Gastroesophageal sphincter (tissue), 3 donors: ENCODE results near the gene LARGE1.

Experiments
- CTCF ChIP-seq, 4 experiments: fragments of 200-600 bp in 2 of 4; fragments of 450-650 bp in 2 of 4; sonication (generic) in 1 of 4; IDR thresholded peaks; one replicate each; pipeline ENCODE4 v1.5.1; 2017 to 2019; ENCODE audit warnings: antibody characterized with exemption in 4 of 4, mild to moderate bottlenecking in 2 of 4, moderate library complexity in 2 of 4
- EP300 ChIP-seq: sonication (generic); formaldehyde crosslinking; IDR thresholded peaks from one replicate; pipeline ENCODE4 v1.6.1; 2017; ENCODE audit warnings: antibody characterized with exemption, mild to moderate bottlenecking
- POLR2AphosphoS5 ChIP-seq: sonication (generic); formaldehyde crosslinking; IDR thresholded peaks from one replicate; pipeline ENCODE4 v1.6.1; 2017; ENCODE audit warnings: antibody characterized with exemption

GRCh38 chr22:33640900-33641299, 279.4 kb downstream of the LARGE1 start:
- TF ChIP-seq CTCF (IDR thresholded peaks at IDR 0.05) (no peak), POLR2AphosphoS5 (no peak), EP300 (no peak)
